ENCODE measurements around the gene ZBTB38. TPM values are rescaled to one million over a fixed set of nuclear protein-coding genes. Genes with fewer than 3 reads are reported as not detected.

The ZBTB38 gene
- total RNA-seq, 4 donors from 2014 or later: 160 to 415 (median 232) TPM

GRCh38 chr3:141345528-141345927 is 22.8 kb upstream of the ZBTB38 start:
- H3K9me3 ChIP-seq: no peaks in the 10 kb centered on the region
- H3K27me3 ChIP-seq: no peaks in the 10 kb centered on the region
- H3K4me1 ChIP-seq: no peaks in the 10 kb centered on the region
- H3K4me3 ChIP-seq: no peak overlapping the region
- DNase-seq: no peak
- intact Hi-C loops (cut with DNase I; ENCODE audit: low total_unique reads): no loop called here
- H3K36me3 ChIP-seq: no peaks in the 10 kb centered on the region
- in situ Hi-C loops (cut with MboI; ENCODE audit: low sequenced_read_pairs in 4 of 4): no loop called here
- TF ChIP-seq POLR2A (IDR thresholded peaks at IDR 0.05) (no peak), CTCF (IDR thresholded peaks at IDR 0.05 in 4 of 5, conservative IDR thresholded peaks at IDR 0.05 in 1 of 5) (no peak)
- no peak overlapping the region for H3K27ac ChIP-seq
- no peak for ATAC-seq

GRCh38 chr3:141346007-141346406 is 22.3 kb upstream of the ZBTB38 start:
- Histone ChIP-seq H3K4me3 (no peak overlapping the region), H3K27ac (no peak overlapping the region), H3K4me1 (no peaks in the 10 kb centered on the region), H3K27me3 (no peaks in the 10 kb centered on the region), H3K9me3 (no peaks in the 10 kb centered on the region), H3K36me3 (no peaks in the 10 kb centered on the region)
- intact Hi-C loops (cut with DNase I; ENCODE audit: low total_unique reads): no loop called here
- ATAC-seq (no peak), DNase-seq (no peak)
- in situ Hi-C loops (cut with MboI; ENCODE audit: low sequenced_read_pairs in 4 of 4): no loop called here
- TF ChIP-seq POLR2A (IDR thresholded peaks at IDR 0.05): no peak
- TF ChIP-seq CTCF (IDR thresholded peaks at IDR 0.05 in 4 of 5, conservative IDR thresholded peaks at IDR 0.05 in 1 of 5): no peak

GRCh38 chr3:141346418-141346817 is 21.9 kb upstream of the ZBTB38 start:
- intact Hi-C loops (cut with DNase I; ENCODE audit: low total_unique reads) (no loop called here), in situ Hi-C loops (cut with MboI; ENCODE audit: low sequenced_read_pairs in 4 of 4) (no loop called here)
- no peak for TF ChIP-seq CTCF (IDR thresholded peaks at IDR 0.05 in 4 of 5, conservative IDR thresholded peaks at IDR 0.05 in 1 of 5)
- no peak for TF ChIP-seq POLR2A (IDR thresholded peaks at IDR 0.05)
- H3K27me3 ChIP-seq: no peaks in the 10 kb centered on the region
- ATAC-seq (no peak), DNase-seq (no peak)
- no peaks in the 10 kb centered on the region for H3K9me3 ChIP-seq
- H3K36me3 ChIP-seq: no peaks in the 10 kb centered on the region
- H3K27ac ChIP-seq: no peak overlapping the region
- H3K4me1 ChIP-seq: no peaks in the 10 kb centered on the region
- no peak overlapping the region for H3K4me3 ChIP-seq

- Histone ChIP-seq H3K4me1 (no peaks in the 10 kb centered on the region), H3K9me3 (no peaks in the 10 kb centered on the region), H3K27ac (no peak overlapping the region), H3K27me3 (no peaks in the 10 kb centered on the region), H3K36me3 (no peaks in the 10 kb centered on the region), H3K4me3 (no peak overlapping the region)
- ATAC-seq: no peak
- DNase-seq: no peak
- in situ Hi-C loops (cut with MboI; ENCODE audit: low sequenced_read_pairs in 4 of 4): no loop called here
- intact Hi-C loops (cut with DNase I; ENCODE audit: low total_unique reads): no loop called here
- TF ChIP-seq CTCF (IDR thresholded peaks at IDR 0.05 in 4 of 5, conservative IDR thresholded peaks at IDR 0.05 in 1 of 5) (no peak), POLR2A (IDR thresholded peaks at IDR 0.05) (no peak)
These were observed 21.5 kb upstream of the ZBTB38 start for GRCh38 chr3:141346839-141347238.

- intact Hi-C loops (cut with DNase I; ENCODE audit: low total_unique reads) (no loop called here), in situ Hi-C loops (cut with MboI; ENCODE audit: low sequenced_read_pairs in 4 of 4) (no loop called here)
- Histone ChIP-seq H3K4me3 (no peak overlapping the region), H3K36me3 (no peaks in the 10 kb centered on the region), H3K27ac (no peak overlapping the region), H3K27me3 (no peaks in the 10 kb centered on the region), H3K9me3 (no peaks in the 10 kb centered on the region), H3K4me1 (no peaks in the 10 kb centered on the region)
- no peak for TF ChIP-seq CTCF (IDR thresholded peaks at IDR 0.05 in 4 of 5, conservative IDR thresholded peaks at IDR 0.05 in 1 of 5)
- no peak for TF ChIP-seq POLR2A (IDR thresholded peaks at IDR 0.05)
- ATAC-seq (no peak), DNase-seq (no peak)
These were observed 19.5 kb upstream of the ZBTB38 start for GRCh38 chr3:141348837-141349236.
